Measurements from ENCODE around the gene PPP1R14C.
"Not testable (repeated sequence)": the region's sequence is repeated elsewhere in the genome, so short reads cannot be mapped to it uniquely, and the experiment has no call there.

PPP1R14C gene

DNA sequence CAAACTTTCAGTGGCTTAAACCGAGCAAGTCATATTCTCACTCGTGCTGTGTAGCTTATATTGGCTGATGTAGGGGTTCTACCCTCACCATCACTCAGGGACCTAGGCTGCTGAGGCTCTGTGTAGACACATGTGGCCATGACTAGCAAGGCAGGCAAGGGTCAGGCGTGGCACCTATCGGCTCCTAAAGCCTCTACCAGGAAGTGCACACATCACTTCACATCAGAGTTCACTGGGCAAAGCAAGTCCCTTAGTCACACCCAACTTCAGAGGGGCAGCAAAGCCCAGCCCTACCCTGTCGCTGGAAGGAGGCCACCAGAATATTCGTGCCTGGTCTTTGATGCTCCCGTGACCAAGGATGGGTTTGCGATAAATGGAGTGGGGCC lies 42.9 kb downstream of the PPP1R14C start:
- no peak for TF ChIP-seq GLIS3 (CRISPR knock-in tag; IDR thresholded peaks at IDR 0.05)
- TF ChIP-seq CSDC2 (CRISPR knock-in tag; IDR thresholded peaks at IDR 0.05), result no peak
- TF ChIP-seq TCF4 (CRISPR knock-in tag; IDR thresholded peaks at IDR 0.05; ENCODE audit: borderline replicate concordance), result no peak
- TF ChIP-seq ISL1 (CRISPR knock-in tag; IDR thresholded peaks at IDR 0.05), result no peak
- no peak for TF ChIP-seq OSR1 (CRISPR knock-in tag; IDR thresholded peaks at IDR 0.05)
- TF ChIP-seq, protein P1, sequence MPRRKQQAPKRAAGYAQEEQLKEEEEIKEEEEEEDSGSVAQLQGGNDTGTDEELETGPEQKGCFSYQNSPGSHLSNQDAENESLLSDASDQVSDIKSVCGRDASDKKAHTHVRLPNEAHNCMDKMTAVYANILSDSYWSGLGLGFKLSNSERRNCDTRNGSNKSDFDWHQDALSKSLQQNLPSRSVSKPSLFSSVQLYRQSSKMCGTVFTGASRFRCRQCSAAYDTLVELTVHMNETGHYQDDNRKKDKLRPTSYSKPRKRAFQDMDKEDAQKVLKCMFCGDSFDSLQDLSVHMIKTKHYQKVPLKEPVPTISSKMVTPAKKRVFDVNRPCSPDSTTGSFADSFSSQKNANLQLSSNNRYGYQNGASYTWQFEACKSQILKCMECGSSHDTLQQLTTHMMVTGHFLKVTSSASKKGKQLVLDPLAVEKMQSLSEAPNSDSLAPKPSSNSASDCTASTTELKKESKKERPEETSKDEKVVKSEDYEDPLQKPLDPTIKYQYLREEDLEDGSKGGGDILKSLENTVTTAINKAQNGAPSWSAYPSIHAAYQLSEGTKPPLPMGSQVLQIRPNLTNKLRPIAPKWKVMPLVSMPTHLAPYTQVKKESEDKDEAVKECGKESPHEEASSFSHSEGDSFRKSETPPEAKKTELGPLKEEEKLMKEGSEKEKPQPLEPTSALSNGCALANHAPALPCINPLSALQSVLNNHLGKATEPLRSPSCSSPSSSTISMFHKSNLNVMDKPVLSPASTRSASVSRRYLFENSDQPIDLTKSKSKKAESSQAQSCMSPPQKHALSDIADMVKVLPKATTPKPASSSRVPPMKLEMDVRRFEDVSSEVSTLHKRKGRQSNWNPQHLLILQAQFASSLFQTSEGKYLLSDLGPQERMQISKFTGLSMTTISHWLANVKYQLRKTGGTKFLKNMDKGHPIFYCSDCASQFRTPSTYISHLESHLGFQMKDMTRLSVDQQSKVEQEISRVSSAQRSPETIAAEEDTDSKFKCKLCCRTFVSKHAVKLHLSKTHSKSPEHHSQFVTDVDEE (CRISPR knock-in tag; IDR thresholded peaks at IDR 0.05), result no peak
- TF ChIP-seq ESRRG (CRISPR knock-in tag; IDR thresholded peaks at IDR 0.05), result no peak
- TF ChIP-seq, protein P2, sequence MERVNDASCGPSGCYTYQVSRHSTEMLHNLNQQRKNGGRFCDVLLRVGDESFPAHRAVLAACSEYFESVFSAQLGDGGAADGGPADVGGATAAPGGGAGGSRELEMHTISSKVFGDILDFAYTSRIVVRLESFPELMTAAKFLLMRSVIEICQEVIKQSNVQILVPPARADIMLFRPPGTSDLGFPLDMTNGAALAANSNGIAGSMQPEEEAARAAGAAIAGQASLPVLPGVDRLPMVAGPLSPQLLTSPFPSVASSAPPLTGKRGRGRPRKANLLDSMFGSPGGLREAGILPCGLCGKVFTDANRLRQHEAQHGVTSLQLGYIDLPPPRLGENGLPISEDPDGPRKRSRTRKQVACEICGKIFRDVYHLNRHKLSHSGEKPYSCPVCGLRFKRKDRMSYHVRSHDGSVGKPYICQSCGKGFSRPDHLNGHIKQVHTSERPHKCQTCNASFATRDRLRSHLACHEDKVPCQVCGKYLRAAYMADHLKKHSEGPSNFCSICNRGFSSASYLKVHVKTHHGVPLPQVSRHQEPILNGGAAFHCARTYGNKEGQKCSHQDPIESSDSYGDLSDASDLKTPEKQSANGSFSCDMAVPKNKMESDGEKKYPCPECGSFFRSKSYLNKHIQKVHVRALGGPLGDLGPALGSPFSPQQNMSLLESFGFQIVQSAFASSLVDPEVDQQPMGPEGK (CRISPR knock-in tag; IDR thresholded peaks at IDR 0.05; ENCODE audit: borderline replicate concordance), result no peak
- no peak for TF ChIP-seq ZFP30 (CRISPR knock-in tag; IDR thresholded peaks at IDR 0.05)
- TF ChIP-seq ZNF70 (CRISPR knock-in tag; IDR thresholded peaks at IDR 0.05), result no peak
- no peak for TF ChIP-seq ZC3H10 (CRISPR knock-in tag; IDR thresholded peaks at IDR 0.05)
- no peak for TF ChIP-seq BACH2 (CRISPR knock-in tag; IDR thresholded peaks at IDR 0.05; ENCODE audit: borderline replicate concordance)
- TF ChIP-seq ZFP3 (CRISPR knock-in tag; IDR thresholded peaks at IDR 0.05), result no peak
- no peak for ATAC-seq

DNA sequence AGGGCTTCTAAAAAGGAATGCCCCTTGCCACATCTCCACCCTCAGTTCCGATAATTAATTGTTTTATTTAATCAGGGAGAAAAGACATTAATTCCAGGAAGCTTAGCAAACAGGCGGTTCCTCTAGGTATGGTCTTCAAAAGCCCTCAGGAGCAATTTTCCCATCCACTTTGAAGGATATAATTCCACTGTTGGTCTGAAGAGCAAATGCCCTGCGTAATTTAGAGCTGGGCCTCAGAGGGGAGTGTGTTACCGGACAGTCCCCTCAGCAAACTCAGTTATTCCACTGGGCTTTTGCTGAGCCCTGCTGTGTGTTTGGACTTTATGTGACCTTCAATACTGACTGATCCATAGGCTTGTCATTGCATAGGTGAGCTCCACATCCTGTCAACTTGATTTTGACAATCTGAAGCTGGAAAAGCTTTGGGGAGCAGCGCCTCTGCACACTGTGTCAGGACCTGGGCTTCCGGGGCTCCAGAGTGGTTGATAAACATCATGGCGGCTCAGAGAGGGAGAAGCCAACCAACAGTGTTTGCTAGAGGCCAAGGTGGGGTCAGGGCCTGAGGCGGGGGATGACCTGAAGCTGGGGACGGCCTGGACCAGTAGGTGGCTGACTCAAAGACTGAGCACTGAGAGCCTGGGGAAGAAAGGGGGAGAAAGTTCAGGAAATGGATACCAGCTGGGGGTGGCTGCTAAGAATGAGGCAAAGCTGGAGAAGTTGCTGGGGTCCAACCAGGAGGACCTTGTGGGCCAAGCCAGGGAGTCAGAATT lies 43.5 kb downstream of the PPP1R14C start:
- TF ChIP-seq OSR1 (CRISPR knock-in tag; IDR thresholded peaks at IDR 0.05) (no peak), CSRNP3 (CRISPR knock-in tag; IDR thresholded peaks at IDR 0.05) (no peak), TCF4 (CRISPR knock-in tag; IDR thresholded peaks at IDR 0.05; ENCODE audit: borderline replicate concordance) (no peak), BACH2 (CRISPR knock-in tag; IDR thresholded peaks at IDR 0.05; ENCODE audit: borderline replicate concordance) (no peak), ISL1 (CRISPR knock-in tag; IDR thresholded peaks at IDR 0.05) (no peak), ARNTL (CRISPR knock-in tag; IDR thresholded peaks at IDR 0.05; ENCODE audit: borderline replicate concordance, low read depth) (no peak), SNAI2 (CRISPR knock-in tag; IDR thresholded peaks at IDR 0.05) (no peak), CSDC2 (CRISPR knock-in tag; IDR thresholded peaks at IDR 0.05) (no peak), ZFP3 (CRISPR knock-in tag; IDR thresholded peaks at IDR 0.05) (no peak), ZNF565 (CRISPR knock-in tag; conservative IDR thresholded peaks at IDR 0.05; ENCODE audit: low read depth) (no peak), GLIS3 (CRISPR knock-in tag; IDR thresholded peaks at IDR 0.05) (no peak), TOX (CRISPR knock-in tag; IDR thresholded peaks at IDR 0.05; ENCODE audit: borderline replicate concordance) (no peak), POU6F1 (CRISPR knock-in tag; IDR thresholded peaks at IDR 0.05; ENCODE audit: borderline replicate concordance, low read depth) (no peak), ZNF70 (CRISPR knock-in tag; IDR thresholded peaks at IDR 0.05) (no peak), PPARA (CRISPR knock-in tag; IDR thresholded peaks at IDR 0.05; ENCODE audit: borderline replicate concordance) (no peak), RARB (CRISPR knock-in tag; IDR thresholded peaks at IDR 0.05) (no peak), ZFP30 (CRISPR knock-in tag; IDR thresholded peaks at IDR 0.05) (no peak), ZNF8 (CRISPR knock-in tag; IDR thresholded peaks at IDR 0.05) (no peak)
- TF ChIP-seq, protein P2 (CRISPR knock-in tag; IDR thresholded peaks at IDR 0.05; ENCODE audit: borderline replicate concordance), result no peak
- TF ChIP-seq, protein P1 (CRISPR knock-in tag; IDR thresholded peaks at IDR 0.05), result no peak
- no peak for ATAC-seq

GRCh38 chr6:150187433-150187832 lies 44.6 kb downstream of the PPP1R14C start:
- not testable (repeated sequence) for ATAC-seq
